NCI-H1048 (cell line): ENCODE results near the gene POTEF.
"Not testable (repeated sequence)": the region's sequence is repeated elsewhere in the genome, so short reads cannot be mapped to it uniquely, and the experiment has no call there.

Experiments used
- DNase-seq: peaks from one replicate; lab custom pipeline; 2025; lab: John Stamatoyannopoulos, UW

POTEF gene

DNA sequence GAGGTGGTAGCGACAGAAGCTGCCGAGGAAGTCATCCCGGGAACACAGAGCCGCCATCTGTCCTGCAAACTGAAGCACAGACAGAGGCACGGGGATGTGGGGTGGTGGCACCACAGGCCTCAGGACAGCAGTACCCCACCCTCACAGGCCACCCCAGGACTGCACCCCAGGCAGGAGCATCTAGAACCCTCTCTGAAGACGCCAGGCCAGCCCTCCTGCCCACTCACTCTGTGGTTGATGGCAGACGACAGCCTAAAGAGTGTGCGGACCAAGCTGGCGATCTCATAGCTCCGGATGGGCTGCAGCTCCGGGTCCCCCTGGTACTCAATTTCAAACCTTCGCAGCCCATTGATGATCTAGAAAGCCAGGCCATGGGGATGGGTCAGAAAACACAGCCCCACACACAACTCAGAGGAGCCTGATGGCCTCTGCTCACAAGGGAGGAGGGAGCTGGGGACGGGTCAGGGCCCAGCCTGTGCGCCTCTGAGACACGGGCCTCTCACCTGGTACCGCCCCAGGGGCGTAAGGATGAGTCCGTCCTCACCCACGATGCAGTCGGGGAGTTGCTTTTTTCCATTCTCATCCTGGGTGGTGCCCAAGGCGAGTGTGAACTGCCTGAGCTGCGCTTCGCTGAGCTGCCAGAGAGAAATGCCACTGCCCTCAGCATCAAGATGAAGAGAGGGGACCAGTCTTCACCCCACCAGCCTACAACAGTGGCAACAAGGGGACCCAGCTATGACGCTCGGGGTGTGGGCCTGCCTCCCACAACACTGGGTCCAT lies 24.0 kb upstream of the POTEF start:
- no peak for DNase-seq

GRCh38 chr2:130152136-130152815 lies 23.3 kb upstream of the POTEF start:
- not testable (repeated sequence) for DNase-seq

- not testable (repeated sequence) for DNase-seq
Measured at GRCh38 chr2:130151145-130151512, 22.1 kb upstream of the POTEF start.

DNA sequence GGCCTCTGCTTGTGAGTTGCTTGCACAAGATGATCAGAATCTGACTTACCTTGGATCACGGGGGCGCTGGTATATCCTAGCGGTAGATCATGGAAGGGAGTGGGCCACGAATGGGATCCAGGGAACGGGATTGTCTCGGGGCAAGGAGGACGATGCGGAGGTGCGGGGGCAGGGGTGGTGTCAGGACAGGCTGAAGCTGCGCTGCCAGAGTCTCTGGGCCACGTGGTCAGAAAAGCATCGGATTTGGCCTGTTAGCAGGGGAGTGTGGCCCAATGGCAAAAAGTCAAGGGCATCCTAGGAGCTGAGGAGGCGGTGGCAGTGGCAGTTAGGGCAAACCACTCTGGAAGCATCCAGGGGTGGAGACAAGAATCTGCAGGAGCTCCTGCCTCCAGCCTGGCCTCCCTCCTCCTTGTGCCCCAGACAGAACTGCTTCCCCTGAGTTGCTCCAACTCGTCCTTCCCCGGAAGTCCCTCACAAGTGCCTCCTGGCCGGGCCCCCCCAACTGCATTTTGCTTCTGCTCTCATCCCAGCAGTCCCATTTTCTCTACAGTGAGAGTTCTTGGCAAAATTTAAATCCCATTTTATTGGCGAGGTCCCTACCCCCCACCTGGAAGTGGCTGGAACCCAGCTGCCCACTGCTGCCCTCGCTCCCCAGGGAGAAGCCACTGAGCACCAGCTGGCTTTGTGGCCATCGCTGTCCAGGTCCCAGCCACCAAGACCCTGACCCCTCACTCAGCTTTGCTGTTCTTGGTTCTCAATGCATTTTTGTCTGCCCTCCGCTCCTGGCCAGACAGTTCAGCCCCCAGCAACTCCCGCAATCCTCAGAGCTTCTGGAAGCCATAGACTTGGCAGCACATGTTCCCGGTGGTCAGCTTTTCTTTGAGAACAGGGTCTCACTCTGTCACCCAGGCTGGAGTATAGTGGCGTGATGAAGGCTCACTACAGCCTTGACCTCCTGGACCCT lies 21.4 kb upstream of the POTEF start:
- no peak for DNase-seq

- not testable (repeated sequence) for DNase-seq
Measured at GRCh38 chr2:130148515-130148914, 19.5 kb upstream of the POTEF start.

GRCh38 chr2:130145006-130145414 lies 16.0 kb upstream of the POTEF start, which contains the start of gene CCDC74B:
CCDC74B (minus strand) TSS chr2:130145112; CDS start chr2:130144996, 116 bp downstream.
- peak; percentile 26 for DNase-seq

DNA sequence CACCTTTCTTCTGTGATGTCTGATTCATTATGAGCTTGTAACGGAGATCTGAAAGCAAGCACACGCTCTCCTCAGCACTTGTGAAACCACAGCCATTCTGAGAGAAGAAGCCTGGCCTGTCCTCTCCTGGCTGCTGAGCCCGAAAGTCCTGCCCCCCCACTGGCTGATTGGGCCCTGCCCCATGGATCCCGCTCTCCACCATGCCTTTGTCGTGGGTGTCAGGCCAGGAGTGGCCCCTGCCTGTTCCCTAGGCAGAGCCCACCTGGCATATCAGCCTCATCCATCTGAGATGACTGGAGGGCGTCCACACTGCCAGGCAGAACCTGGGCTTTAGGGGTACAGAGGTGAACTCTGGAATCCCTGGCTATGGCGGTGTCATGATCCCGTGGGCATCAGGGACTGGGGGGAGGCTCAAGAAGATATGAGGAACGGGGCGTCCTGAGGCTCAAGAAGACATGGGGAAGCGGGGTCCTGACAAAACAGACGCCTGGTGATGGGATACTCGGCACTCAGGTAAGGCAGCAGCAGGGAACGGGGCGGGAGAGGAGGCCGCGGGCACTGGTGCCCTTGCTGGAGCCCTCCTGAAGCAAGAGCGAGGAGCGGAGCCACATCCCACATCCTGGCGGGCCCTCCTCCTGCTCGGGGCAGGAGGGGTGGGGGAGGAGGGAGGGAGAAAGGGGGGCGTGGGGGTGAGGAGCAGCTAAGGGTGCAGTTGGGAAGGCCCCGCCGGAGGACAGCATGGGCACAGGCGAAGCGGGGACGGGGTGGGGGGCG lies 14.4 kb upstream of the POTEF start:
- not testable (repeated sequence) for DNase-seq

- DNase-seq, result not testable (repeated sequence)
Measured at GRCh38 chr2:130142396-130143265, 13.6 kb upstream of the POTEF start.

- DNase-seq, result not testable (repeated sequence)
Measured at GRCh38 chr2:130141645-130142370, 12.8 kb upstream of the POTEF start.

GRCh38 chr2:130141002-130141401 lies 12.0 kb upstream of the POTEF start:
- not testable (repeated sequence) for DNase-seq

DNA sequence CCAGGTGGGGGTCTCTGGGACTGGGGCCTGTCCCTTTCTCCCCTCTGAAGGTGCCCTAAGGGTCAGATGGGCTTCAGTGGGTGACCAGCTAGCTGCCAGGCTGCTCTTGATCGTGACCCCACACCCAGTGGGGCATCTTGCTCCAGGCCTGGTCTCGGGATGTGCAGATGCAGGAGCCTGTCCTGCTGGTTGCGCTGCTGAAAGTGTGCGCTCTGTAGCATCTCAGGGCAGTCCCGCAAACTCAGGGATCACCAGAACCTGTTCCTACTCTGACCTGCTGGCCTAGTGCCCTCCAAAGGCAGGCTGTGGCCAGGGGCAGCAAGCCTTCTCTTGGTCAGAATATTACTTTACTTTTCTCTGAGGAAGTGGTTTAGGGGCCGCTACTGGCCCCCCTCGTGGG lies 11.5 kb upstream of the POTEF start:
- not testable (repeated sequence) for DNase-seq

- DNase-seq, result not testable (repeated sequence)
Measured at GRCh38 chr2:130139331-130140280, 10.6 kb upstream of the POTEF start.

GRCh38 chr2:130138841-130139251 lies 9.8 kb upstream of the POTEF start:
- not testable (repeated sequence) for DNase-seq

- DNase-seq, result not testable (repeated sequence)
Measured at GRCh38 chr2:130138326-130138725, 9.3 kb upstream of the POTEF start.

DNA sequence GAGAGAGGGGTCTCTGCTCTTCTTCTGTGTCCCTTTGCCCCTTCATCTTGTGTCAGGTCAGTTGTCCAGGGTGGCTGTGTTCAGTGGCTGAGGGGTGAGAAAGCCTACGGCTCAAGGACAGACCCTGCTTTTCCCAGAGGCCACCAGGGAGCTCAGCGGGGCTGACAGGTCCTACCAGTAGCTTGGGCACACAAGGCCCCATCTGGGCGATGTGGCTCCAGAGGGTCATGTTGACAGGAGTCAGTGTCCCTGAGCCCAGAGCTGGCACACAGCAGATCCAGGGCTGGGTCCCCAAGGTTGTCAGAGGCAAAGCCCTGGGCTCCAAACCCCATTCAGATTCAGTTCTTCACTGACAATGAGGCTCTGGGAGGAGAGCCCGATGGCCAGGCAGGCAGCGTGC lies 8.1 kb upstream of the POTEF start:
- not testable (repeated sequence) for DNase-seq

- DNase-seq, result not testable (repeated sequence)
Measured at GRCh38 chr2:130136546-130136945, 7.5 kb upstream of the POTEF start.

DNA sequence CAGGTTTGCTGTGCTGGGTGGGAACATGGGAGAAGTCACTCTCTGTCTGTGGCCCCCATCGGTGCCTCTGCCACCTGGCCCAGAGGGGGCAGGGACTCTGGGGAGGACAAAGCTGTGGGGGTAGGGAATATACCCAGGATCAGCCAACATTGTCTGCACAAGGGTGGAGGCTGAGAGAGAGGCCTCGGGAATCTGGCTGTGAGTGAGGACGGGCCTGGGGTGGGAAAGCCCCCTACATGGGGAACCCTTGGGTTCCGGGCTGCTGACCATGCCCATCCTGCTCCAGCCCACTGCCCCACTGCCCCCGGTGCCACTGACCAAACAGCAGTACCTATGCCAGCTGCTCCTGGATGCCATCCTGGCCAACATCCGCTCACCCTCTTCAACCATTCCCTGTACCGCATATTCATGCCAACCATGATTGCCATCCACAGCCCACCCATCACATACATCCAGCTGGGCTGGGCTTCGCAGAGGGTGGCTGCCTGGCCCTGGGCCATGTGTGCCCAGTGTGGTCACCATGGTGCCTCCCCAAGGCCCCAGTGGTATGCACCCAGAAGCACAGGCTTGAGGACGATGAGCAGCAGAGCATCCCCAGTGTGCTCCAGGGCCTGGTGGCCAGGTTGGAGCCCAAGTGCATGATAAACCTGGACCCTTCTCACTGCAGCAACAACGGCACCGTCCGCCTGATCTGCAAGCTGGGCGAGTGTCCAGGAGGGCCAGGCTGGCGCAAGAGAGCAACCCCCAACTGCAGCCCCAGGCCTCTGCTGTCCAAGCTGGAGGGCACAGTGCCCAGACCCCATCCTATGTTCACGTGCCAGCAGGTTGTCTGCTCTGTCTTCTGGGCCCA lies 6.9 kb upstream of the POTEF start:
- no peak for DNase-seq
